Stimulated activated CD8-positive, alpha-beta memory T cell treated with anti-CD3 and anti-CD28 coated beads, Interleukin-12 subunit alpha, Interleukin-12 subunit beta, amount 100 ng/mL, for 1 hour (primary cell): ENCODE measurements around the gene GSDMA.

Experiments used
- DNase-seq: peaks from one replicate; pipeline ENCODE4 v3.0.0-alpha.2; 2020; ENCODE audit warnings: low read depth

Gene GSDMA

DNA sequence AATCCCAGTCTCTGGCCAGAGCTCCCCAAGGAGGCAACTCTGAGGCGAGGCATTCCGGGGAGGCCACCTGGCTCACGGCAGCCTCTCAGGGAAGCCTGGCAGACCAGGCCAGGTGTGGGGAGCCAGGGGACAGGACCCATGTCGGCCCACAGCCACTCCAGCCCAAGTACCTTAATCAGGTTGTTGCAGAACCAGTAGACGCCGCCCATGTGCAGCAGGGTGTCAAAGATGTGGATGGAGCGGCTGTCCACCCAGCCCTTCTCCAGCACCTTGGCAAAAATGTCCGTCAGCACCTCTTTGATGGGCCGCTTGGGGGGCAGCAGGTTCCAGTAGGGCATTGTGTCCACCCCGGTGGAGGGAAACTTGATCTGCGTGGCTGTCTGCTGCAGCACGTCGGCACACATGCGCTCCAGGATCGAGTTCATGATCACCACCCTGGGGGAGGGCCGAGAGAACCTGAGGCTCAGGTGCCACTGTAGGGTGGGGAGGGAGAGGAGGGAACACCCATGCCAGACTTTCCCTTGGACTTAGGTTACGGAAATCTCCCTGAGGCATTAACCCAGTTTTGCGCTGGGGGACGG, 60.2 kb downstream of the GSDMA start:
- DNase-seq = no peak

DNA sequence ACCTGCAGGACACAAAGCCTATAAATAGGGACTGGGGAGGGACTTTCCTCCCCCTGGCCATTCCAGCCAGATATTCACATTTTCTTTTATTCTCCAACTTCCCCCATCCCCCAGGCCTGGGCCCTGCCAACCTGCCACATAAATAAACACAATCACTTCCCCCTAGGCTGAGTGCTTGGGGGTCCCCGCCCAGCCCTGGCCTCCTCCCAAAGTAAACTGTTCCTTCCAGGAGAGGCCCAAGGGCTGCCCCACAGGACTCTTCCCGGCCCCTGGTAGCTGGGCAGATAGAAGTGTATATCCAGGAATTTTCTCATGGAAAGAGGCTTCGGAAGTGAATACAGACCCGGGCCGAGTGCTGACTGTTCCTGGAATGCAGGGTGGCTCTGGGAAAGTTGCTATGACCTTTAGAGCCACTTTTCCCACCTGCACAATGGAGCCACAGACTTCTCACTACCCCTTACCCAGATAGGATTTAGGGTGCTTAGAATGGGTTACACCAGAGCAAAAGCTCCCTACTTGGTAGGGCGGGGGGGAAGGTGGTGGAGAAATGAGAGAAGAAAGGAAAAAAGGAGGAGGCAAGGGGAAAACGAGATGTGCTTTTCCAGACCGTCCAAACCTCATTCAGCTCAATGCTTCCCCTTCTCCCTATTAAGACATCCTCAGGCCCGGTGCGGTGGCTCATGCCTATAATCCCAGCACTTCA, 60.9 kb downstream of the GSDMA start:
- no peak for DNase-seq

DNA sequence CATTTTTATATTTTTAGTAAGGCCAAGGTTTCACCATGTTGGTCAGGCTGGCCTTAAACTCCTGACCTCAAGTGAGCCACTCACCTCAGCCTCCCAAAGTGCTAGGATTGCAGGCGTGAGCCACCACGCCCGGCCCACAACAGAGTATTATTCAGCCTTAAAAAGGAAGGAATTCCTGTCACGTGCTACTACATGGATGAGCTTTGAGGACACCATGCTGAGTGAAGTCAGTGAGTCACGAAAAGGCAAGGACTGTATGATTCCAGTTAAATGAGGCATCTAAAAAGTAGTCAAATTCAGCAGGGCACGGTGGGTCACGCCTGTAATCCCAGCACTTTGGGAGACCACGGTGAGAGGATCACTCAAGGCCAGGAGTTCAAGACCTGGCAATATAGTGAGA, 62.1 kb downstream of the GSDMA start:
- no peak for DNase-seq

- DNase-seq = no peak
These were observed 62.8 kb downstream of the GSDMA start for GRCh38 chr17:40025559-40025958.

DNA sequence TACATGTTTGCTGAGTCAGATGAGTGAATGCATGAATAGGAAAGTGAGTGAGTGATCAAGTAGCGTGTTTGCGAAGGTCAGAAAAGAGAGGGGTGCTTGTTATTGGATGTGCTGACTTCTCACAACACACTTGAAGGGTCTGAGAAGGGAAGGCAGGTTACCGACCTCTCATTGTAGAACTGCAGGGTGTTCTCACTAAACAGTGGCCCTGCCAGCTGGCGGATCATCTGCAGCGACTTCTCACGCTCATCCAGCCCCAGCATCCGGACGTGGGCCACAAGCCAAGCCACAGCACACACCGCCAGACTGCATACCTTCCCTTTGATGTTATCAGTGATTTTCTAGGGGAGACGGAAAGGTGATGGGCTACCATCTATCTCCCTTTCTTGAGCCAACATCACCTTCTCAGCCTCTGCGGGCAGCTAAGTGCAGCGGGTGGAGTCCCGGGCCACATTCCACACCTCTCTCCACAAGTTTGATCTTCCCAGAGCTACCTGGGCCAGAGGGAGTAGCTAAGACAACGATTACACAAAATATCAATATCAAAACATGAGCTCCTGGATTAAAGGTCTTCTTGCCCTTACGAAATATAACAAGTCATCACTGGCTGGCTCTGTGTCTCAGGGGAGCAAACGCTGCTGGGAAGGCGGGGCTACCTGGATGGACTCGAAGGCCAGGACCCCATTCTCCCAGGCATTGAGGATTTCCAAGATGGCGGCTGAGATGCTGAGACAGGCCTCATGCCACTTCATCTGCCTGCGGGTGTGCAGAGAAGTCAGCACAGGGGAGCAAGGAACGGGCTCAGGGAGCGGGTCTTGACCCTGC, 63.4 kb downstream of the GSDMA start:
- DNase-seq = no peak

DNA sequence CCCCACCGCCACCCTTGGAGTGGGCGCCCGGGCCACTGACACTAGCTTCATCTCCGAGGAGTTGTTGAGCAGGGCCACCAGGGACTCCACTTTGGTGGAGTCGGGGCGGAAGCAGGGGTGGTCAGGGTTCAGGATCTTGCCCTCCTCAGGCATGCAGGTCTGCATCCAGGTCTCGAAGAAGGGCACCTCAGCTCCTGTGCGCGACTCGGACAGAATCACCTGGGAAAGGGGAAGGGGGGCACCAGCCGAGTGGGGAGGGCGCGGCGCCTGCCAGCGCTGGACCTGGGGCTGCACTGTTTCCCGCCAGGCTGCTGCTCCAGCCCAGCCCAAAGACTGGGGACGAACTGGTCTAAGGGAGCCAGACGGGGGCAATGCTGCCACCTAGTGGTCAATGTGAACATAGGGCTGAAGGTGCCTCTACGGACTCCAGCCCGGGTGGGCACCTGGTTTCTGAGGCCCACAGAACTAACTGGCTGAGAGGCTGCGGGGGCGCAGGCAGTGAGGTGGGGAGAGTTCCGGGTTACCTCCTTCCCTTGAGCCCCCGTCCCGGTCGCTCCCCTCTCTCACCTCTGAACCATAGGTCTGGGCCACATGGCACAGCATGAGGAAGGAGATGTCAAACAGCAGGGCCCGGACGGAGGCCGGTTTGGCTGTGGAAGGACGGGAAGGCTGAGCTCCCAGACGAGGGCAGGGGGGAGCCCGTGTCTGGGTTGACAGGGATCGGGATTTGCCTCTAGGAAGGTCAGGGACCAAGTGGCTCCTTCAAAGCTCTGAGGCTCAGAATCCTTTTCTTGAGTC, 64.2 kb downstream of the GSDMA start:
- peak; percentile 64 for DNase-seq
